Measurements from ENCODE around the gene SPOCK1. TPM values are rescaled to one million over a fixed set of nuclear protein-coding genes. Genes with fewer than 3 reads are reported as not detected.

SPOCK1 gene
- total RNA-seq, 1 experiment from 2014 or later = 23.9 TPM

GRCh38 chr5:137056676-137057075, 442.4 kb downstream of the SPOCK1 start:
- no peaks in the 10 kb centered on the region for H3K36me3 ChIP-seq (ENCODE audit: low read depth)
- no peaks in the 10 kb centered on the region for H3K79me2 ChIP-seq (ENCODE audit: low read depth)
- H3K4me2 ChIP-seq = no peak overlapping the region
- no peak overlapping the region for H3K27ac ChIP-seq
- no peak overlapping the region for H3K4me3 ChIP-seq
- no TSS peak for BruUV-seq (replicated peaks)
- H4K20me1 ChIP-seq (ENCODE audit: insufficient read depth) = no peaks in the 10 kb centered on the region
- no peaks in the 10 kb centered on the region for H3K9me3 ChIP-seq (ENCODE audit: insufficient read depth, low read depth)
- H3K9me2 ChIP-seq (ENCODE audit: insufficient read depth) = no peaks in the 10 kb centered on the region
- no peak for DNase-seq
- TF ChIP-seq EZH2 (IDR thresholded peaks at IDR 0.05; ENCODE audit: low read depth) (no peak), CTCF (conservative IDR thresholded peaks at IDR 0.05) (no peak)
- H2AFZ ChIP-seq = no peak overlapping the region
- CTCF ChIA-PET = no interaction called here
- H3K27me3 ChIP-seq (ENCODE audit: insufficient read depth, low read depth) = no peaks in the 10 kb centered on the region
- no peaks in the 10 kb centered on the region for H3F3A ChIP-seq (ENCODE audit: insufficient read depth, low read depth)
- intact Hi-C loops (cut with micrococcal nuclease; ENCODE audit: unreplicated experiment) = loop anchor here (5.0 kb wide), 1 partner anchor 261 kb away; no protein-coding TSS in a partner anchor
- no peaks in the 10 kb centered on the region for H3K4me1 ChIP-seq (replicated peaks; ENCODE audit: insufficient read depth)
- POLR2A ChIA-PET (ENCODE audit: unreplicated experiment) = no interaction called here

GRCh38 chr5:137055271-137055872, 443.8 kb downstream of the SPOCK1 start:
- intact Hi-C loops (cut with micrococcal nuclease; ENCODE audit: unreplicated experiment) = loop anchor here (5.0 kb wide), 1 partner anchor 262 kb away; no protein-coding TSS in a partner anchor
- H3K4me3 ChIP-seq = no peak overlapping the region
- ChIA-PET CTCF (no interaction called here), POLR2A (ENCODE audit: unreplicated experiment) (no interaction called here)
- H3K4me1 ChIP-seq (replicated peaks; ENCODE audit: insufficient read depth) = no peaks in the 10 kb centered on the region
- H2AFZ ChIP-seq = no peak overlapping the region
- no peaks in the 10 kb centered on the region for H3K9me3 ChIP-seq (ENCODE audit: insufficient read depth, low read depth)
- H3K79me2 ChIP-seq (ENCODE audit: low read depth) = no peaks in the 10 kb centered on the region
- no peak overlapping the region for H3K27ac ChIP-seq
- H3K4me2 ChIP-seq = no peak overlapping the region
- no peaks in the 10 kb centered on the region for H3F3A ChIP-seq (ENCODE audit: insufficient read depth, low read depth)
- no peaks in the 10 kb centered on the region for H3K9me2 ChIP-seq (ENCODE audit: insufficient read depth)
- H3K36me3 ChIP-seq (ENCODE audit: low read depth) = no peaks in the 10 kb centered on the region
- no TSS peak for BruUV-seq (replicated peaks)
- TF ChIP-seq EZH2 (IDR thresholded peaks at IDR 0.05; ENCODE audit: low read depth) (no peak), CTCF (conservative IDR thresholded peaks at IDR 0.05) (no peak)
- H4K20me1 ChIP-seq (ENCODE audit: insufficient read depth) = no peaks in the 10 kb centered on the region
- no peak for DNase-seq
- H3K27me3 ChIP-seq (ENCODE audit: insufficient read depth, low read depth) = no peaks in the 10 kb centered on the region

GRCh38 chr5:137054792-137055191, 444.3 kb downstream of the SPOCK1 start:
- no peak overlapping the region for H3K4me2 ChIP-seq
- no peaks in the 10 kb centered on the region for H3K79me2 ChIP-seq (ENCODE audit: low read depth)
- H3F3A ChIP-seq (ENCODE audit: insufficient read depth, low read depth) = no peaks in the 10 kb centered on the region
- DNase-seq = no peak
- no TSS peak for BruUV-seq (replicated peaks)
- intact Hi-C loops (cut with micrococcal nuclease; ENCODE audit: unreplicated experiment) = loop anchor here (5.0 kb wide), 2 partner anchors 252 to 263 kb away; no protein-coding TSS in a partner anchor
- ChIA-PET POLR2A (ENCODE audit: unreplicated experiment) (no interaction called here), CTCF (no interaction called here)
- H3K27me3 ChIP-seq (ENCODE audit: insufficient read depth, low read depth) = no peaks in the 10 kb centered on the region
- no peaks in the 10 kb centered on the region for H3K4me1 ChIP-seq (replicated peaks; ENCODE audit: insufficient read depth)
- no peak overlapping the region for H3K4me3 ChIP-seq
- TF ChIP-seq CTCF (conservative IDR thresholded peaks at IDR 0.05) (no peak), EZH2 (IDR thresholded peaks at IDR 0.05; ENCODE audit: low read depth) (no peak)
- H3K9me3 ChIP-seq (ENCODE audit: insufficient read depth, low read depth) = no peaks in the 10 kb centered on the region
- no peaks in the 10 kb centered on the region for H3K36me3 ChIP-seq (ENCODE audit: low read depth)
- H2AFZ ChIP-seq = no peak overlapping the region
- no peak overlapping the region for H3K27ac ChIP-seq
- no peaks in the 10 kb centered on the region for H4K20me1 ChIP-seq (ENCODE audit: insufficient read depth)
- H3K9me2 ChIP-seq (ENCODE audit: insufficient read depth) = no peaks in the 10 kb centered on the region

Measured in PC-9 (cell line).